MM.1S (cell line): ENCODE measurements around the gene UBE2F.

Source experiments
- CTCF ChIP-seq: fragments of 300-600 bp; sonication (generic); IDR thresholded peaks from 2 replicates; pipeline ENCODE4 v1.5.1; 2016; ENCODE audit warnings: antibody characterized with exemption, low read length, mixed read lengths
- EZH2phosphoT487 ChIP-seq: fragments of 300-600 bp; sonication (generic); IDR thresholded peaks from 2 replicates; pipeline ENCODE4 v1.6.1; 2018; ENCODE audit warnings: antibody characterized with exemption, low read length

DNA sequence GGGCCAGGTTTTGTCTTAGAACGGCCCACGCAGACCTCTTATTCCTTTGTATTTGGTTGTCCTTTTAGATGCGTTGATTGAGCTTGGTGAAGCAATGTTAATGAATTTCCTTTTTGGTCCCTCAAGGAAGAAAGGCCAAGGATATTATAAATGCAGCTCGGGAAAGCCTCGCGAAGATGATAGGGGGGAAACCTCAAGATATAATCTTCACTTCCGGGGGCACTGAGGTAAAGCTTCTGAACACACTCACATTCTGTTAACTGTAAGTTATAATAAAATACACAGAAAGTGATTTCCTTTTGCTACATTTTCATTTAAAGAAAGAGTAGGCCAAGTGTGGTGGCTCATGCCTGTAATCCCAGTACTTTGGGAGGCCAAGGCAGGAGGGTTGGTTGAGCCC is 101.1 kb downstream of the UBE2F start:
- no peak for TF ChIP-seq CTCF
- TF ChIP-seq EZH2phosphoT487: no peak
